HG03139 (cell line): ENCODE results near the gene CHRNA9.
"Not testable (repeated sequence)": the region's sequence is repeated elsewhere in the genome, so short reads cannot be mapped to it uniquely, and the experiment has no call there.

ENCODE experiments used
- ATAC-seq: cut with Tn5 transposase; IDR thresholded peaks from one replicate; pipeline ENCODE4 v1.9.1; 2021; ENCODE audit not compliant: unreplicated experiment

Gene CHRNA9

GRCh38 chr4:40378619-40379018 lies 43.5 kb downstream of the CHRNA9 start:
- no peak for ATAC-seq

- no peak for ATAC-seq
Observed at GRCh38 chr4:40379248-40379647, 44.1 kb downstream of the CHRNA9 start.

GRCh38 chr4:40380647-40381046 lies 45.5 kb downstream of the CHRNA9 start:
- ATAC-seq, result no peak

GRCh38 chr4:40388239-40388638 lies 53.1 kb downstream of the CHRNA9 start:
- no peak for ATAC-seq

GRCh38 chr4:40389986-40390385 lies 54.9 kb downstream of the CHRNA9 start:
- ATAC-seq, result no peak

- ATAC-seq, result not testable (repeated sequence)
Observed at GRCh38 chr4:40392241-40392640, 57.1 kb downstream of the CHRNA9 start.

GRCh38 chr4:40394236-40394635 lies 59.1 kb downstream of the CHRNA9 start:
- no peak for ATAC-seq

GRCh38 chr4:40395166-40395900 lies 60.2 kb downstream of the CHRNA9 start:
- no peak for ATAC-seq

- ATAC-seq, result no peak
Observed at GRCh38 chr4:40395908-40396793, 61.0 kb downstream of the CHRNA9 start.

GRCh38 chr4:40399578-40399977 lies 64.4 kb downstream of the CHRNA9 start:
- no peak for ATAC-seq

GRCh38 chr4:40401096-40401495 lies 66.0 kb downstream of the CHRNA9 start:
- ATAC-seq, result no peak

- no peak for ATAC-seq
Observed at GRCh38 chr4:40401631-40402030, 66.5 kb downstream of the CHRNA9 start.

GRCh38 chr4:40402556-40402955 lies 67.4 kb downstream of the CHRNA9 start:
- no peak for ATAC-seq

GRCh38 chr4:40403081-40403480 lies 67.9 kb downstream of the CHRNA9 start:
- ATAC-seq, result no peak
